PC-3 (cell line): ENCODE measurements around the gene MRPL28. TPM values are rescaled to one million over a fixed set of nuclear protein-coding genes. Genes with fewer than 3 reads are reported as not detected.

Experiments used
- ATAC-seq: fragments of 200-7000 bp; cut with Tn5 transposase; 2 replicates; pipeline ENCODE4 v1.9.1; 2020; ENCODE audit warnings: mild to moderate bottlenecking, moderate library complexity
- BruUV-seq: library from RNA; stranded (reverse); fragments of 400-500 nt; replicated peaks from 2 replicates; lab custom pipeline; 2021; lab: Mats Ljungman, UMichigan
- CTCF ChIA-PET: fragments of 300-600 bp; sonication (Branson Sonifier 250); formaldehyde crosslinking; loops from one replicate; lab custom pipeline; 2022; ENCODE audit warnings: antibody characterized with exemption; lab: Charles Lee
- POLR2A ChIA-PET: fragments of 300-600 bp; sonication (Branson Sonifier 250); formaldehyde crosslinking; loops from one replicate; lab custom pipeline; 2022; ENCODE audit warnings: antibody characterized with exemption; ENCODE audit not compliant: unreplicated experiment; lab: Charles Lee
- DNase-seq: peaks from one replicate; pipeline ENCODE4 v3.0.0-alpha.2; 2015
- H2AFZ ChIP-seq: fragments of 300-600 bp; sonication (generic); 2 replicates; pipeline ENCODE4 v1.6.0; 2016; ENCODE audit warnings: antibody characterized with exemption, low read length
- H3F3A ChIP-seq: fragments of 300-600 bp; sonication (generic); one replicate; pipeline ENCODE4 v1.6.0; 2017; ENCODE audit warnings: antibody characterized with exemption, low read length, control low read depth, mild to moderate bottlenecking; ENCODE audit not compliant: unreplicated experiment
- H3K27ac ChIP-seq: fragments of 300-600 bp; sonication (generic); 2 replicates; pipeline ENCODE4 v1.5.1; 2016; ENCODE audit warnings: mild to moderate bottlenecking, low read length
- H3K27me3 ChIP-seq: fragments of 300-600 bp; sonication (generic); 2 replicates; pipeline ENCODE4 v1.6.1; 2016; ENCODE audit warnings: low read length, mixed read lengths
- H3K36me3 ChIP-seq: fragments of 300-600 bp; sonication (generic); 2 replicates; pipeline ENCODE4 v1.6.1; 2016; ENCODE audit warnings: low read depth, mixed run types, low read length, mixed read lengths
- H3K4me1 ChIP-seq: fragments of 300-600 bp; sonication (generic); 2 replicates; pipeline ENCODE4 v1.5.1; 2016; ENCODE audit warnings: low read length; ENCODE audit not compliant: insufficient read depth
- H3K4me2 ChIP-seq: fragments of 300-600 bp; sonication (generic); 2 replicates; pipeline ENCODE4 v1.6.0; 2016; ENCODE audit warnings: low read length
- H3K4me3 ChIP-seq: fragments of 300-600 bp; sonication (generic); 2 replicates; pipeline ENCODE4 v1.5.1; 2016; ENCODE audit warnings: mild to moderate bottlenecking, low read length, mixed read lengths
- H3K79me2 ChIP-seq: fragments of 300-600 bp; sonication (generic); 2 replicates; pipeline ENCODE4 v1.6.1; 2017; ENCODE audit warnings: low read length, mixed read lengths
- H3K9ac ChIP-seq: fragments of 300-600 bp; sonication (generic); 2 replicates; pipeline ENCODE4 v1.6.0; 2016; ENCODE audit warnings: mild to moderate bottlenecking, low read length
- H3K9me2 ChIP-seq: fragments of 300-600 bp; sonication (generic); replicated peaks from 2 replicates; pipeline ENCODE4 v1.6.1; 2016; ENCODE audit warnings: mixed run types, low read length, mixed read lengths
- H3K9me3 ChIP-seq: fragments of 300-600 bp; sonication (generic); 2 replicates; pipeline ENCODE4 v1.6.1; 2016; ENCODE audit warnings: low read length, mixed read lengths
- H4K20me1 ChIP-seq: fragments of 300-600 bp; sonication (generic); 2 replicates; pipeline ENCODE4 v1.6.1; 2016; ENCODE audit warnings: low read length, mixed read lengths
- EZH2 ChIP-seq: fragments of 300-600 bp; sonication (generic); IDR thresholded peaks from one replicate; pipeline ENCODE4 v1.6.1; 2017; ENCODE audit warnings: antibody characterized with exemption, mild to moderate bottlenecking, low read length; ENCODE audit not compliant: unreplicated experiment
- EZH2phosphoT487 ChIP-seq: fragments of 300-600 bp; sonication (generic); IDR thresholded peaks from 2 replicates; pipeline ENCODE4 v1.6.1; 2018; ENCODE audit warnings: mild to moderate bottlenecking, antibody characterized with exemption, low read length, borderline replicate concordance
- intact Hi-C: fragments of 100-400 bp; cut with micrococcal nuclease; formaldehyde crosslinking; loops from 2 replicates; pipeline ENCODE4 v1.9.0; 2023
- total RNA-seq: library from RNA; depleted of rRNA; stranded (reverse); fragments of >200 nt; gene quantifications from 2 replicates; pipeline ENCODE4 v1.2.3, GENCODE V29; 2014
- TF ChIP-seq, protein P1 (sequence below): fragments of 300-600 bp; sonication (generic); conservative IDR thresholded peaks from 2 replicates; pipeline ENCODE4 v1.5.1; 2017; ENCODE audit warnings: antibody characterized with exemption, low read depth, mild to moderate bottlenecking, low read length

MRPL28 gene
- total RNA-seq, 1 experiment from 2014 or later, result 154 TPM

DNA sequence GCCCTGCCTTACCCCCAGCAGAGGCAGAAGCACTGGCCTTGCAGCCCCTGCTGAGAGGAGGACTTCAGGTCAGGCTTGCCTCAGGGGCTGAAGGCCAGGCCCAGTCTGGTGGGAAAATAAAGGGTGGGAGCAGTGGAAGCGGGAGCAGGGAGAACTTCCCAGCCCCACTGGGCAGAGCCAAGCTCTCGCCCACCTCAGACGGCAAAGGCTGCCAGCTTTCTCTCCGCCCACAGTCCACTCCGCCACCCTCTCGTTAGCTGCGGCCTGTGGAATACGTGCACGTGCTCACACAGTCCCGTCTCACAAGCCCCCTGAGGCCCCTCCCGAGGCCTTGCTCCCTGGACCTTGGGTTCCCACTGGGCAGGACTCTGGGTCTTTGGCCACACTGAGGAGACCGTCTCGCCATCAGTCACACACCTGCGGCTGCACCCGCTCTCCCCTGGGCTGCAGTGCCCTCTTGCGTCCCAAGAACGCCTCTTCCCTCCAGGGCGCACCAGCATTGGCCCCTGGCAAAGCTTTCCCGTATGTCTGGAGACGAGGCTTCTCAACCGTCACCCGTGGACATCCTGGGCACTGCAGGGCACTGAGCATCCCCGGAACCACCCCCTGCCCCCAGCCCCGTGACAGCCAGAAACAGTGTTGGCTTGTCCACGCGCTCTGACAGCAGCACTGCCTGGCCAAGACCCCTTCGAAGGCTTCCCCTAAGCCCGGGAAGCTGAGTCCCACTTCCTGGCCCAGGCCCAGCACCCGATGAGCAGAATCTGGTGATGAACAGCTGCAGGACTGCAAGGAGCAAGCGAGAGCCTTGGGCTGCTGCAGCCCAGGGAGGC is 8.3 kb downstream of the MRPL28 start:
- TF ChIP-seq, protein P1, sequence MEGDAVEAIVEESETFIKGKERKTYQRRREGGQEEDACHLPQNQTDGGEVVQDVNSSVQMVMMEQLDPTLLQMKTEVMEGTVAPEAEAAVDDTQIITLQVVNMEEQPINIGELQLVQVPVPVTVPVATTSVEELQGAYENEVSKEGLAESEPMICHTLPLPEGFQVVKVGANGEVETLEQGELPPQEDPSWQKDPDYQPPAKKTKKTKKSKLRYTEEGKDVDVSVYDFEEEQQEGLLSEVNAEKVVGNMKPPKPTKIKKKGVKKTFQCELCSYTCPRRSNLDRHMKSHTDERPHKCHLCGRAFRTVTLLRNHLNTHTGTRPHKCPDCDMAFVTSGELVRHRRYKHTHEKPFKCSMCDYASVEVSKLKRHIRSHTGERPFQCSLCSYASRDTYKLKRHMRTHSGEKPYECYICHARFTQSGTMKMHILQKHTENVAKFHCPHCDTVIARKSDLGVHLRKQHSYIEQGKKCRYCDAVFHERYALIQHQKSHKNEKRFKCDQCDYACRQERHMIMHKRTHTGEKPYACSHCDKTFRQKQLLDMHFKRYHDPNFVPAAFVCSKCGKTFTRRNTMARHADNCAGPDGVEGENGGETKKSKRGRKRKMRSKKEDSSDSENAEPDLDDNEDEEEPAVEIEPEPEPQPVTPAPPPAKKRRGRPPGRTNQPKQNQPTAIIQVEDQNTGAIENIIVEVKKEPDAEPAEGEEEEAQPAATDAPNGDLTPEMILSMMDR, result peak; percentile 75
- no peak for TF ChIP-seq EZH2phosphoT487
- TF ChIP-seq EZH2, result no peak
- no peaks in the 10 kb centered on the region for H3F3A ChIP-seq
- peak overlapping the region; percentile 16 for H2AFZ ChIP-seq
- ChIA-PET CTCF (interaction anchor here (0.5 to 1.3 kb wide), 8 partner anchors 8 to 265 kb away, joined by 3 to 10 read pairs (median 3); partner anchors contain the start of genes MRPL28 and PGAP6), POLR2A (interaction anchor here (0.6 kb wide), 1 partner anchor 127 kb away, joined by 3 read pairs; no protein-coding TSS in a partner anchor)
- peak overlapping the region; percentile 27; the same call in 1 of the 2 replicates for H3K4me3 ChIP-seq
- H3K36me3 ChIP-seq, result no peaks in the 10 kb centered on the region
- peak; percentile 86 for DNase-seq
- BruUV-seq, result no TSS peak
- no peaks in the 10 kb centered on the region for H3K79me2 ChIP-seq
- no peaks in the 10 kb centered on the region for H3K27me3 ChIP-seq
- no peak overlapping the region for H3K27ac ChIP-seq
- no peaks in the 10 kb centered on the region for H3K9me2 ChIP-seq
- no peaks in the 10 kb centered on the region for H3K9me3 ChIP-seq
- H3K4me1 ChIP-seq, result peaks cover 2% of the 10 kb centered on the region; the same call in 1 of the 2 replicates
- intact Hi-C loops, result no loop called here
- H4K20me1 ChIP-seq, result no peaks in the 10 kb centered on the region
- peak; percentile 92 for ATAC-seq
- no peak overlapping the region for H3K9ac ChIP-seq
- H3K4me2 ChIP-seq, result peak overlapping the region; percentile 66

DNA sequence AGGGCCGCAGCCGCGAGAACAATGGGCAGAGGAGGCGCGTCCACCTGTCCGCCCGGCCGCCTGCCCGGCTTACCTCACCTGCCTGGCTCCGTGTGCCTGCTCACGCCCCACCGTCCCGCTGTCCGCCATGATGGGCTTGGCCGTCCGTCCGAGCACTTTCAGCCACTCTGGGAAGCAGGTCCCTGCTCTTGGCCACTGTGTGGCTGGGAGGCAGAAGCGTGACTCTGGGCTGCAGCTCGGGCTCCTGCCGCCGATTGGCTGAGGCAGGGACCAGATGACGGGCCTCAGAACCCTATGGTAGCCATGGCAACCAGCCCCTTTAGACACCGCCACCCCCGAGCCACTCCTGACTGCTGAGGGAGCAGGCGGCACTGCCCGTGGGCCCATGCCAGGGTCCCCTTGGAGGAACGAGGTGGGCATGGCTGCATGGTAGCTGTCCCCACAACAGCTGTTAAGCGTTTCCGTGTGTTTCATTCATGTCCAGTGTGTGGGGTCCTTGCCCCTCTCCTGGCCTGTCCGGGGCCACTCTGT is 8.9 kb downstream of the MRPL28 start:
- intact Hi-C loops, result no loop called here
- POLR2A ChIA-PET, result no interaction called here
- ATAC-seq, result no peak

More for the DNA sequence above, 8.9 kb downstream of the MRPL28 start:
- Histone ChIP-seq H3K36me3 (no peaks in the 10 kb centered on the region), H3K4me1 (peaks cover 2% of the 10 kb centered on the region; the same call in 1 of the 2 replicates), H3K9me3 (no peaks in the 10 kb centered on the region), H3K4me3 (no peak overlapping the region), H4K20me1 (no peaks in the 10 kb centered on the region), H3K79me2 (no peaks in the 10 kb centered on the region), H3K27me3 (no peaks in the 10 kb centered on the region), H3K27ac (no peak overlapping the region), H3K9ac (no peak overlapping the region), H2AFZ (no peak overlapping the region), H3K9me2 (no peaks in the 10 kb centered on the region), H3F3A (no peaks in the 10 kb centered on the region), H3K4me2 (no peak overlapping the region)
- no peak for TF ChIP-seq EZH2
- TF ChIP-seq EZH2phosphoT487, result no peak
- TF ChIP-seq, protein P1, result no peak
- no TSS peak for BruUV-seq
- CTCF ChIA-PET, result interaction anchor here (0.6 to 1.3 kb wide), 3 partner anchors 9 to 254 kb away, joined by 3 to 4 read pairs (median 3); partner anchors contain the start of genes AXIN1 and MRPL28
- DNase-seq, result no peak
